ENCODE data around the gene STOML1. TPM values are rescaled to one million over a fixed set of nuclear protein-coding genes. Genes with fewer than 3 reads are reported as not detected.

Gene STOML1
- polyA plus RNA-seq, 1 donor (not counting 4 experiments of a cell fraction or from before 2014, with no cell fraction given) = 7.0 TPM

GRCh38 chr15:73950831-73951561 is 41.1 kb downstream of the STOML1 start:
- no peak for TF ChIP-seq EZH2 (IDR thresholded peaks at IDR 0.05; ENCODE audit: low read length)
- TF ChIP-seq, protein P1, sequence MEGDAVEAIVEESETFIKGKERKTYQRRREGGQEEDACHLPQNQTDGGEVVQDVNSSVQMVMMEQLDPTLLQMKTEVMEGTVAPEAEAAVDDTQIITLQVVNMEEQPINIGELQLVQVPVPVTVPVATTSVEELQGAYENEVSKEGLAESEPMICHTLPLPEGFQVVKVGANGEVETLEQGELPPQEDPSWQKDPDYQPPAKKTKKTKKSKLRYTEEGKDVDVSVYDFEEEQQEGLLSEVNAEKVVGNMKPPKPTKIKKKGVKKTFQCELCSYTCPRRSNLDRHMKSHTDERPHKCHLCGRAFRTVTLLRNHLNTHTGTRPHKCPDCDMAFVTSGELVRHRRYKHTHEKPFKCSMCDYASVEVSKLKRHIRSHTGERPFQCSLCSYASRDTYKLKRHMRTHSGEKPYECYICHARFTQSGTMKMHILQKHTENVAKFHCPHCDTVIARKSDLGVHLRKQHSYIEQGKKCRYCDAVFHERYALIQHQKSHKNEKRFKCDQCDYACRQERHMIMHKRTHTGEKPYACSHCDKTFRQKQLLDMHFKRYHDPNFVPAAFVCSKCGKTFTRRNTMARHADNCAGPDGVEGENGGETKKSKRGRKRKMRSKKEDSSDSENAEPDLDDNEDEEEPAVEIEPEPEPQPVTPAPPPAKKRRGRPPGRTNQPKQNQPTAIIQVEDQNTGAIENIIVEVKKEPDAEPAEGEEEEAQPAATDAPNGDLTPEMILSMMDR (optimal IDR thresholded peaks at IDR 0.05 in 1 of 3, IDR thresholded peaks at IDR 0.05 in 1 of 3, conservative IDR thresholded peaks at IDR 0.05 in 1 of 3; ENCODE audit: extremely low read depth in 1 of 3, insufficient read depth in 2 of 3, low read length in 3 of 3) = peak; percentile 54 to 72 (median 56)
- Histone ChIP-seq H3K9me1 (ENCODE audit: control insufficient read depth, extremely low read depth, insufficient read depth, low read length) (no peaks in the 10 kb centered on the region), H3K27me3 (ENCODE audit: control insufficient read depth, extremely low read depth, insufficient read depth, low read length) (no peaks in the 10 kb centered on the region), H2AFZ (ENCODE audit: control insufficient read depth, low read length) (no peak overlapping the region), H3K36me3 (ENCODE audit: control insufficient read depth in 2 of 2, extremely low read depth in 1 of 2, insufficient read depth in 2 of 2, low read length in 2 of 2) (peaks cover 0 to 3% of the 10 kb centered on the region in 2 experiments), H3K4me2 (ENCODE audit: control insufficient read depth, extremely low read depth, insufficient read depth, low read depth, low read length) (no peak overlapping the region), H3K4me3 (ENCODE audit: control insufficient read depth in 2 of 3, extremely low read depth in 1 of 3, insufficient read depth in 2 of 3, low read depth in 1 of 3, low read length in 3 of 3) (no peak overlapping the region), H3K27ac (ENCODE audit: control insufficient read depth, insufficient read depth, low read length) (no peak overlapping the region), H3K9me3 (ENCODE audit: control insufficient read depth, low read depth, low read length) (no peaks in the 10 kb centered on the region), H3K4me1 (ENCODE audit: control insufficient read depth, extremely low read depth, insufficient read depth, low read length) (peaks cover 3% of the 10 kb centered on the region), H3K9ac (ENCODE audit: control insufficient read depth, extremely low read depth, insufficient read depth, low read length) (no peak overlapping the region), H4K20me1 (ENCODE audit: control insufficient read depth, extremely low read depth, insufficient read depth, low read length) (no peaks in the 10 kb centered on the region), H3K79me2 (ENCODE audit: control insufficient read depth, insufficient read depth, low read length) (no peaks in the 10 kb centered on the region)
- FAIRE-seq (no peak), DNase-seq (ENCODE audit: low read depth, low spot score) (no peak)
- dilution Hi-C loops (cut with MboI; ENCODE audit: extremely low pct_ligation_motif_present, low sequenced_read_pairs) = no loop called here

DNA sequence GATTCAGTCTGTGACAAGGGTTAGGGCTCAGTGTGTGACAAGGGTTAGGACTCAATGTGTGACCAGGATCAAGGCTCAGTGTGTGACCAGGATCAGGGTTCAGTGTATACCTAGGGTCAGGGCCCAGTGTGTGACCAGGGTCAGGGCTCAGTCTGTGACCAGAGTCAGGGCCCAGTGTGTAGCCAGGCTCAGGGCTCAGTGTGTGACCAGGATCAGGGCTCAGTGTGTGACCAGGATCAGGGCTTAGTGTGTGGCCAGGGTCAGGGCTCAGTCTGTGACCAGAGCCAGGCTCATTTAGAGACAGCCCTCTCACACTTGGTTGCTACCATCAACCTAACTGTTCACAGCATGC is 41.6 kb downstream of the STOML1 start:
- H3K4me3 ChIP-seq (ENCODE audit: control insufficient read depth in 2 of 3, extremely low read depth in 1 of 3, insufficient read depth in 2 of 3, low read depth in 1 of 3, low read length in 3 of 3) = no peak overlapping the region
- no peak for FAIRE-seq
- no peak overlapping the region for H3K4me2 ChIP-seq (ENCODE audit: control insufficient read depth, extremely low read depth, insufficient read depth, low read depth, low read length)
- no peaks in the 10 kb centered on the region for H3K9me3 ChIP-seq (ENCODE audit: control insufficient read depth, low read depth, low read length)
- dilution Hi-C loops (cut with MboI; ENCODE audit: extremely low pct_ligation_motif_present, low sequenced_read_pairs) = no loop called here
- H3K27me3 ChIP-seq (ENCODE audit: control insufficient read depth, extremely low read depth, insufficient read depth, low read length) = no peaks in the 10 kb centered on the region
- no peak overlapping the region for H3K27ac ChIP-seq (ENCODE audit: control insufficient read depth, insufficient read depth, low read length)
- no peak overlapping the region for H2AFZ ChIP-seq (ENCODE audit: control insufficient read depth, low read length)
- H4K20me1 ChIP-seq (ENCODE audit: control insufficient read depth, extremely low read depth, insufficient read depth, low read length) = no peaks in the 10 kb centered on the region
- H3K9ac ChIP-seq (ENCODE audit: control insufficient read depth, extremely low read depth, insufficient read depth, low read length) = no peak overlapping the region
- H3K4me1 ChIP-seq (ENCODE audit: control insufficient read depth, extremely low read depth, insufficient read depth, low read length) = no peaks in the 10 kb centered on the region
- H3K79me2 ChIP-seq (ENCODE audit: control insufficient read depth, insufficient read depth, low read length) = no peaks in the 10 kb centered on the region
- H3K36me3 ChIP-seq (ENCODE audit: control insufficient read depth in 2 of 2, extremely low read depth in 1 of 2, insufficient read depth in 2 of 2, low read length in 2 of 2) = peaks cover 0 to 3% of the 10 kb centered on the region in 2 experiments
- no peak for TF ChIP-seq EZH2 (IDR thresholded peaks at IDR 0.05; ENCODE audit: low read length)
- TF ChIP-seq, protein P1 (optimal IDR thresholded peaks at IDR 0.05 in 1 of 3, IDR thresholded peaks at IDR 0.05 in 1 of 3, conservative IDR thresholded peaks at IDR 0.05 in 1 of 3; ENCODE audit: extremely low read depth in 1 of 3, insufficient read depth in 2 of 3, low read length in 3 of 3) = no peak
- no peak for DNase-seq (ENCODE audit: low read depth, low spot score)
- no peaks in the 10 kb centered on the region for H3K9me1 ChIP-seq (ENCODE audit: control insufficient read depth, extremely low read depth, insufficient read depth, low read length)
